Fibroblast of pulmonary artery (primary cell): ENCODE data around the gene PARD3.

ENCODE experiments used
- DNase-seq: peaks from one replicate; pipeline ENCODE4 v3.0.0-alpha.2; 2010; ENCODE audit warnings: low read depth
- H3K4me3 ChIP-seq: replicated peaks from 2 replicates; pipeline ENCODE4 v1.5.1; 2011; ENCODE audit warnings: low read depth, mild to moderate bottlenecking, control low read depth, low read length, moderate library complexity
- TF ChIP-seq, protein P1 (sequence below): IDR thresholded peaks from 2 replicates; pipeline ENCODE4 v1.5.1; 2011; ENCODE audit warnings: mild to moderate bottlenecking, control low read depth, low read length, inconsistent platforms; ENCODE audit errors: missing control alignments

The PARD3 gene

DNA sequence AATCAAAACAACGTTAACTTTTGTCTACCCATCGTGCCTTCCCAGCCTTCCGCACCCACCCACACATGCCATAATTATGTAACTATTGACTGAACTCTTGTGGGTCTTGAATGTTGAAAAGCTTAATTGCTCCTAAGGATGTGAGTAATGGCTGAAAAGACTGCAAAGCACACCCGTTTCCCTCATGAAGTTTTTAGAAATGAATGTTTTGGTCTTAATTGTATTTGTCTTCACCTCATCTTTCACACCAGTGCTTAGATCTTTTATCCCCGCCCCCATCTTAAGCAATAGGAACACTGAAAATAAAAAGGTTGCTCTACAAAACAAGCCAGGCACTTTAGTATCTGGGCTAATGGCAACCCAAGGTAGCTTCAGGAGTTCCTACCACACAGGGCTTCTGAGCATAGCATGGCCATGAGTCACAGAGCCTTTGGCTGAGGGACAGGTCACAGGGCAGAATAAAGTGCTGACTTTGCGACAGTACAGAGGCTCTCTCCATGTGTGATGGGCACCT lies 690.5 kb downstream of the PARD3 start:
- DNase-seq, result peak; percentile 57
- TF ChIP-seq, protein P1, sequence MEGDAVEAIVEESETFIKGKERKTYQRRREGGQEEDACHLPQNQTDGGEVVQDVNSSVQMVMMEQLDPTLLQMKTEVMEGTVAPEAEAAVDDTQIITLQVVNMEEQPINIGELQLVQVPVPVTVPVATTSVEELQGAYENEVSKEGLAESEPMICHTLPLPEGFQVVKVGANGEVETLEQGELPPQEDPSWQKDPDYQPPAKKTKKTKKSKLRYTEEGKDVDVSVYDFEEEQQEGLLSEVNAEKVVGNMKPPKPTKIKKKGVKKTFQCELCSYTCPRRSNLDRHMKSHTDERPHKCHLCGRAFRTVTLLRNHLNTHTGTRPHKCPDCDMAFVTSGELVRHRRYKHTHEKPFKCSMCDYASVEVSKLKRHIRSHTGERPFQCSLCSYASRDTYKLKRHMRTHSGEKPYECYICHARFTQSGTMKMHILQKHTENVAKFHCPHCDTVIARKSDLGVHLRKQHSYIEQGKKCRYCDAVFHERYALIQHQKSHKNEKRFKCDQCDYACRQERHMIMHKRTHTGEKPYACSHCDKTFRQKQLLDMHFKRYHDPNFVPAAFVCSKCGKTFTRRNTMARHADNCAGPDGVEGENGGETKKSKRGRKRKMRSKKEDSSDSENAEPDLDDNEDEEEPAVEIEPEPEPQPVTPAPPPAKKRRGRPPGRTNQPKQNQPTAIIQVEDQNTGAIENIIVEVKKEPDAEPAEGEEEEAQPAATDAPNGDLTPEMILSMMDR, result no peak
- H3K4me3 ChIP-seq, result no peak overlapping the region

DNA sequence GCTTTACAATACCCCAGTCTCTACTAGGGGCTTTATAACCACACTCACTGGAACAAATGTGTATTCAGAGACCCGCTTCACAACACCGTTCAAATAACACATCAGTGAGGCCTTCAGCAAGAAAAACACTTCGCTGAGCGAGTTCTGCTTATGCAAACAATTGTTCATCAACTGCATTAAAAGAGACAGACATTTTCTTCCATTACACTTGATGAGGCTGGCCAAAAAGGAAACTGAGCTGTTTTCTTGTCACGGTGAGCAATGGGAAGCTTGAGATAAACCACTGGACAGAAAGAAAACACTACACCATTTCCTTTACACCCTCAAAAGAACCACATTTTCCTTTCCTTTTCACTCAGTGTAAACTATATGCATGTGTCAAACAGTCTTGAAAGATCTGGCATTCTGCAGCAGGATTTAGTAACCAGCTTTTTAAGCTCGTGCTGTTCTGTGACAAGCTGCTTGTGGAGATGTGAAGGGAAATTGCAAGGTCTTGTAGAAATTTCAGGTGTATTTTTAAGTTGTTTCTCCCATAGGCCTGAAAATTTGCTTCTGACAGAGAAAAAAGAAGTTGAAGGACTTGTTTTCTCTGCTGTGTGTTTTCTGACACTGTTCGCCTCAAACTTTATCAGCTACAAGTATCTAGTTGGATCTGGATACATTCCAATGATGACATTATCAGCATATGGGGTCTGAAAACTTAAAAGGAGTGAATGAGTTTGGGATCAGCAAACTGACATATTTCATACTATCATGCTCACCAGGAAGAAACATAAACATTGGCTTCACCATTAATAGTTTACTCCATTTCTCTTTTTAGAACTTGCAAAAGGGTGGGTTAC lies 693.1 kb downstream of the PARD3 start:
- TF ChIP-seq, protein P1, result no peak
- H3K4me3 ChIP-seq, result no peak overlapping the region
- DNase-seq, result peak; percentile 67

DNA sequence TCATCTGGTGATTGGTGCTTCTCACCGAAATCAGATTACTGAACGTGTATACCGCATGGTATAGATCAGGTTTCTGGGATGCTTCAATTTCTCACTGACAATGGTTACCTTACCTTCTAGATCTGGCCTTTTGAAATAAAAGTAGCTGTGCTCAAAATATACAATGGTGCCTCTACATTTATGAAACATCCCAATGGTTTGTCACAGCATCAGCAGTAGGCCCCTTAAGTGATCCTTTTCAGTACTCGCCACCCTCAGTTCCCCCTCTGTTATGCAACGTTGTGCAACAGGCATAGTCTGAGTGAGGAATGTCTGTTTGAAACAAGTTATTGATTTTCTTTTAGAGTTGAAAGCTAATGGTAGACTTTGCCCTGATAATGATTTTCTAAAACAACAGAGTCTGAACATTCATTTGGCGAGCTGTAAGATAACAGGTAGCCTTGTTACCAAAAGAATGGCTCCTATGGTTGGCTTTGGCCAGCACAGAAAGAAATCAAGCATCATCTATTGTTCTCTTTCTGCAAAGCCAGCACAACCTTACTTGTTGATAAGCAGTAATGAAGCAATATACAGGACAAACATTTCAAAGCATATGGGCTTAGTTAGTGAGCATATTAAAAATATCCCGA lies 693.9 kb downstream of the PARD3 start:
- TF ChIP-seq, protein P1, result no peak
- peak; percentile 38 for DNase-seq

DNA sequence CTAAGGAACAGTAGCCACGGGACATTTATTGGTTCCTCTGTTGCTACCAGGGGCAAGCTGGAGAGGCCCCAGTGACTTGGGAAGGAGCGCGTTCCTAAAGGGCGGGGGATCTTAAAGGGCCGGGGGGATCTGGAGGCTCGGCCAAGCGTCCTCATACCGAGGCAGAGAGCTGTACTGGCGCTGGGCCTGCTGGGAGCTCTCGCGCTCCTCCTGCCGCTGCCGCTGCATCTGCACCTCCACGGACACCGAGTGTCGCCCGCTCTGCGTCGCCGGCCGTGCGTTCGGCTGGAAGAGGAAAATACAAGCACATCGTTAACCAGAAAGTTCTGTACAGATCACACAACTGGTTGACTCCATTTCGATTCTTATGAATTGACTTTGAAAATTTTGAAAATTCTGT lies 695.6 kb downstream of the PARD3 start:
- DNase-seq, result no peak
- TF ChIP-seq, protein P1, result no peak

More for the DNA sequence above, 693.9 kb downstream of the PARD3 start:
- no peak overlapping the region for H3K4me3 ChIP-seq

DNA sequence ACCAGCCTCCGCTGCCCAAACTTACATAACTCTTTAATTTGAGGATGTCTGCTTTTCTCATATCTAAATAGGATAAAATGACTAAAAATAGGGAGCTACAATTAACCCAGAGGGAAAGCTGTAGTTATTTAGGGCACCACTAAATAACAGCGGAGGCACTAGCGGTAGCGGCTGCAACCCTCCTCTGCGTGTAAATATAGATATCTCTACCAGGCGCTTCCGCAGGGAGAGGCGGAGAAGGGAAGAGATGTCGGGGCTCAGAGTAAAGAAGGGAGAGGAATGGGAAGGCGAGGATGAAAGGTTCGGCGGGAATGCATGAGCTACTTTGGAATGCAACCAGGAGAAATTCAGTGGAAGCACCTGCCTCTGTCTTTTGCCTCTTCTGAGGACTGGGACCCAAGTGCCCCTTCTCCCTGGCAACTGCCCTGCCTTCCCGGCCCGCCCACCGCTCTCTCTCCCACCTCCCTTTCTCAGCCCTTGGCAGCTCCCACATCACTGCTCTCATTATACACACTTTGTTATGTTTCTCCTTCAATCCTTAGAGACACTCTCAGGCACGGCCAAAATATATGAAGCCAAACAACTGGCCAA lies 698.3 kb downstream of the PARD3 start:
- DNase-seq, result no peak
- H3K4me3 ChIP-seq, result no peak overlapping the region
- TF ChIP-seq, protein P1, result no peak

More for the DNA sequence above, 695.6 kb downstream of the PARD3 start:
- no peak overlapping the region for H3K4me3 ChIP-seq

DNA sequence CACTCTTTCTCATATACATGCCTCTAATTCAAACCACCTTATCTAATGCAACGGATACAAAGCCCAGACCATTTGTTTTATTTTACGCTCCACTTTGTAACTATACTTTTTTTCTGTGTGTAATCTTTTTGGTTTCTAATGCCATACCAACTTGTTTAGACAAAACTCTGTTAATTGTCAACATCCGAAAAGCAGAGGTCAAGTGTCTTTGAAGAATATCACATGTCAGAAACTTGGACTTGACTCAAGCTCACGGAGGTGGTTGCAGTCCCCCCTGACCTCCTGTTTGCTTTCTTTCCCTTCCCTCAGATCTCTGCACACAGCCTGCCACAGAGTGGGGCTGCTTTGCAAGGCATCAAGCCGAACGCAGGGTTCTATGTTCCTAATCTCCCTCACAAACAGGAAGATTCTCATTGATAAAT lies 698.9 kb downstream of the PARD3 start:
- TF ChIP-seq, protein P1, result no peak
- no peak overlapping the region for H3K4me3 ChIP-seq
- DNase-seq, result no peak
